Keratinocyte (primary cell): Measurements from ENCODE around the gene CCDC38. TPM values are rescaled to one million over a fixed set of nuclear protein-coding genes. Genes with fewer than 3 reads are reported as not detected.

ENCODE experiments used
- DNase-seq: peaks from one replicate; pipeline ENCODE4 v3.0.0-alpha.2; 2011; ENCODE audit warnings: low read depth, missing footprints, low spot score
- FAIRE-seq: peaks from 2 replicates; lab custom pipeline; 2011; peaks lifted over from hg19 to GRCh38; lab: Jason Lieb, UNC
- H2AFZ ChIP-seq: 2 replicates; pipeline ENCODE4 v1.6.0; 2012; ENCODE audit warnings: low read length, control low read depth, inconsistent platforms; ENCODE audit not compliant: control insufficient read depth
- H3K27ac ChIP-seq: 2 replicates; pipeline ENCODE4 v1.5.1; 2011; ENCODE audit warnings: low read length; ENCODE audit not compliant: control insufficient read depth, insufficient read depth
- H3K27me3 ChIP-seq: 3 replicates; pipeline ENCODE4 v1.6.0; 2011; ENCODE audit warnings: low read length; ENCODE audit not compliant: control insufficient read depth, insufficient read depth; ENCODE audit errors: extremely low read depth
- H3K36me3 ChIP-seq, 2 experiments: 2 replicates in 1 of 2; 3 replicates in 1 of 2; pipeline ENCODE4 v1.5.1; 2011; ENCODE audit warnings: low read length in 2 of 2, mild to moderate bottlenecking in 1 of 2; ENCODE audit not compliant: control insufficient read depth in 2 of 2, insufficient read depth in 2 of 2; ENCODE audit errors: extremely low read depth in 1 of 2
- H3K4me1 ChIP-seq: 3 replicates; pipeline ENCODE4 v1.5.1; 2011; ENCODE audit warnings: low read length; ENCODE audit not compliant: control insufficient read depth, insufficient read depth; ENCODE audit errors: extremely low read depth
- H3K4me2 ChIP-seq: 3 replicates; pipeline ENCODE4 v1.6.0; 2011; ENCODE audit warnings: low read depth, low read length; ENCODE audit not compliant: control insufficient read depth, insufficient read depth; ENCODE audit errors: extremely low read depth
- H3K4me3 ChIP-seq, 3 experiments: fragments of 200-600 bp in 1 of 3; sonication (generic) in 1 of 3; 2 replicates in 2 of 3; 3 replicates in 1 of 3; pipeline ENCODE4 v1.5.1; 2011 to 2016; ENCODE audit warnings: low read length in 3 of 3, mild to moderate bottlenecking in 3 of 3, control low read depth in 2 of 3, inconsistent platforms in 1 of 3, low read depth in 1 of 3, mixed read lengths in 1 of 3, mixed run types in 1 of 3, moderate library complexity in 1 of 3; ENCODE audit not compliant: control insufficient read depth in 2 of 3, insufficient read depth in 2 of 3; ENCODE audit errors: extremely low read depth in 1 of 3
- H3K79me2 ChIP-seq: 2 replicates; pipeline ENCODE4 v1.6.0; 2012; ENCODE audit warnings: low read length; ENCODE audit not compliant: control insufficient read depth, insufficient read depth
- H3K9ac ChIP-seq: 3 replicates; pipeline ENCODE4 v1.6.0; 2011; ENCODE audit warnings: low read length; ENCODE audit not compliant: control insufficient read depth, insufficient read depth; ENCODE audit errors: extremely low read depth
- H3K9me1 ChIP-seq: 3 replicates; pipeline ENCODE4 v1.6.0; 2011; ENCODE audit warnings: low read length; ENCODE audit not compliant: control insufficient read depth, insufficient read depth; ENCODE audit errors: extremely low read depth
- H3K9me3 ChIP-seq: 2 replicates; pipeline ENCODE4 v1.5.1; 2012; ENCODE audit warnings: low read depth, low read length; ENCODE audit not compliant: control insufficient read depth
- H4K20me1 ChIP-seq: 3 replicates; pipeline ENCODE4 v1.6.0; 2011; ENCODE audit warnings: low read length; ENCODE audit not compliant: control insufficient read depth, insufficient read depth; ENCODE audit errors: extremely low read depth
- EZH2 ChIP-seq: IDR thresholded peaks from one replicate; pipeline ENCODE4 v1.6.1; 2012; ENCODE audit warnings: inconsistent platforms, mild to moderate bottlenecking, low read length, moderate library complexity
- dilution Hi-C: fragments of 300-500 bp; cut with MboI; formaldehyde crosslinking; loops from one replicate; pipeline ENCODE4 v1.7.0; 2020; ENCODE audit warnings: low sequenced_read_pairs; ENCODE audit not compliant: extremely low pct_ligation_motif_present
- polyA plus RNA-seq, 5 experiments: library from polyadenylated mRNA; depleted of rRNA in 3 of 5; stranded (reverse) in 3 of 5; stranded (forward) in 1 of 5; unstranded in 1 of 5; fragments of >200 nt; gene quantifications; 1 replicate in 1 of 5; 2 replicates in 3 of 5; 3 replicates in 1 of 5; pipeline versions ENCODE4 v1.2.1 to v1.2.3, GENCODE V29; 2011 to 2012; ENCODE audit warnings: missing spikeins in 2 of 5, low read depth in 1 of 5, low replicate concordance in 1 of 5
- TF ChIP-seq, protein P1 (sequence below), 3 experiments: IDR thresholded peaks in 1 of 3; conservative IDR thresholded peaks in 1 of 3; optimal IDR thresholded peaks in 1 of 3; 2 replicates in 2 of 3; 3 replicates in 1 of 3; pipeline versions ENCODE3 to v1.5.1; 2011; ENCODE audit warnings: low read length in 3 of 3, mild to moderate bottlenecking in 3 of 3, moderate library complexity in 2 of 3, control low read depth in 1 of 3, inconsistent platforms in 1 of 3; ENCODE audit not compliant: insufficient read depth in 2 of 3; ENCODE audit errors: extremely low read depth in 1 of 3

Gene CCDC38
- polyA plus RNA-seq, 1 donor (not counting 4 experiments of a cell fraction or from before 2014, with no cell fraction given), result 0.04 TPM

DNA sequence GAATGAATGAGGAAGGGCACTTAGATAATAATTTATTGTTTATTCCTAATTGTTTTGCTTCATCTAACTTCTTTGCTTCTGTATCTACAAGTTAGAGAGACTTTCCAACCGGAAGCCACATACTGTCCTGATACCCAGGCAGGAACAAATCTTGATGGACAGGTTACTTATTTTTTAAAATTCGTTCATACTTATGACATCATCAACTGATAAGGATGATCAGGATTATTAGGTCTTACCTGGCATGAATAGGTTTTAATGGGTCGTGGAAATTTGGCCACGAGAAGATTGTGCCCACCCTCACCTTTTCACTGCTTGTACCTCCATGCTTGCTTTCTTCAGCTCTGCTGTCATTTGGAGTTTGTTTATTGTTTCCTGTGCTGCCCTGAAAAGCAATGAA, 44.3 kb downstream of the CCDC38 start:
- Histone ChIP-seq H3K27me3 (peaks cover 5% of the 10 kb centered on the region), H3K4me1 (no peaks in the 10 kb centered on the region), H3K4me2 (no peak overlapping the region), H3K9ac (no peak overlapping the region), H2AFZ (no peak overlapping the region), H4K20me1 (no peaks in the 10 kb centered on the region), H3K36me3 (no peaks in the 10 kb centered on the region), H3K27ac (no peak overlapping the region), H3K79me2 (no peaks in the 10 kb centered on the region), H3K4me3 (no peak overlapping the region), H3K9me3 (no peaks in the 10 kb centered on the region), H3K9me1 (no peaks in the 10 kb centered on the region)
- DNase-seq (no peak), FAIRE-seq (no peak)
- TF ChIP-seq, protein P1, sequence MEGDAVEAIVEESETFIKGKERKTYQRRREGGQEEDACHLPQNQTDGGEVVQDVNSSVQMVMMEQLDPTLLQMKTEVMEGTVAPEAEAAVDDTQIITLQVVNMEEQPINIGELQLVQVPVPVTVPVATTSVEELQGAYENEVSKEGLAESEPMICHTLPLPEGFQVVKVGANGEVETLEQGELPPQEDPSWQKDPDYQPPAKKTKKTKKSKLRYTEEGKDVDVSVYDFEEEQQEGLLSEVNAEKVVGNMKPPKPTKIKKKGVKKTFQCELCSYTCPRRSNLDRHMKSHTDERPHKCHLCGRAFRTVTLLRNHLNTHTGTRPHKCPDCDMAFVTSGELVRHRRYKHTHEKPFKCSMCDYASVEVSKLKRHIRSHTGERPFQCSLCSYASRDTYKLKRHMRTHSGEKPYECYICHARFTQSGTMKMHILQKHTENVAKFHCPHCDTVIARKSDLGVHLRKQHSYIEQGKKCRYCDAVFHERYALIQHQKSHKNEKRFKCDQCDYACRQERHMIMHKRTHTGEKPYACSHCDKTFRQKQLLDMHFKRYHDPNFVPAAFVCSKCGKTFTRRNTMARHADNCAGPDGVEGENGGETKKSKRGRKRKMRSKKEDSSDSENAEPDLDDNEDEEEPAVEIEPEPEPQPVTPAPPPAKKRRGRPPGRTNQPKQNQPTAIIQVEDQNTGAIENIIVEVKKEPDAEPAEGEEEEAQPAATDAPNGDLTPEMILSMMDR (optimal IDR thresholded peaks at IDR 0.05 in 1 of 3, IDR thresholded peaks at IDR 0.05 in 1 of 3, conservative IDR thresholded peaks at IDR 0.05 in 1 of 3; ENCODE audit: extremely low read depth in 1 of 3, insufficient read depth in 2 of 3, low read length in 3 of 3), result no peak
- dilution Hi-C loops, result no loop called here

DNA sequence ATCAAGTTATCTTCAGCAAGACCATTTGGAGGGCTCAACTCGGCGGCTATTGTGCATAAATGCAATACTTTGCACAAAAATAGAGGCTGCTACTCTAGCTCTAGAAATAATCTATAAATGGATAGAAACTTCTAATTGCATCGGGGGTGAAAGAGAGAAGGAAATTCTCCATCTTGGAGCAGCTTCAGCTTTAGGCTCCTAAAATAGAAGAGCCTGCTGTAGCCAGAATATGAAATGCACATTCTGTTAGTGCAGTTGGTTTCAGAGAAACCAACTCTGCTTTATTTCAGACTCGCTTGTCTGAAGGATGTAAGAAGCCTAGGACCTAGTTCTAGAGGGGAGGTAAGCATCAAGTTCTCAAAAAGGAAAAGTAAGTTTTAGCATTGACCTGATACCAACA, 45.6 kb downstream of the CCDC38 start:
- no peak for FAIRE-seq
- dilution Hi-C loops, result no loop called here
- peaks cover 3% of the 10 kb centered on the region for H3K27me3 ChIP-seq

More for the DNA sequence above, 45.6 kb downstream of the CCDC38 start:
- Histone ChIP-seq H3K79me2 (no peaks in the 10 kb centered on the region), H3K36me3 (no peaks in the 10 kb centered on the region), H3K4me3 (no peak overlapping the region), H3K4me2 (no peak overlapping the region), H3K9me1 (no peaks in the 10 kb centered on the region), H4K20me1 (no peaks in the 10 kb centered on the region), H3K4me1 (no peaks in the 10 kb centered on the region), H3K9me3 (no peaks in the 10 kb centered on the region), H2AFZ (no peak overlapping the region), H3K27ac (no peak overlapping the region), H3K9ac (no peak overlapping the region)
- DNase-seq, result no peak
- TF ChIP-seq EZH2, result no peak
- TF ChIP-seq, protein P1 (optimal IDR thresholded peaks at IDR 0.05 in 1 of 3, IDR thresholded peaks at IDR 0.05 in 1 of 3, conservative IDR thresholded peaks at IDR 0.05 in 1 of 3; ENCODE audit: extremely low read depth in 1 of 3, insufficient read depth in 2 of 3, low read length in 3 of 3), result no peak
